BJ (cell line): ENCODE data around the gene PRKACA. TPM values are rescaled to one million over a fixed set of nuclear protein-coding genes. Genes with fewer than 3 reads are reported as not detected.

Source experiments
- CTCF ChIA-PET: fragments of 350-600 bp; formaldehyde crosslinking; extraction: SDS; loops from one replicate; lab custom pipeline; 2021; ENCODE audit warnings: antibody characterized with exemption, inconsistent platforms; lab: Yijun Ruan, JAX
- POLR2A ChIA-PET: fragments of 300-600 bp; sonication (Branson Sonifier 250); formaldehyde crosslinking; extraction: SDS; loops from one replicate; lab custom pipeline; 2021; ENCODE audit warnings: antibody characterized with exemption; lab: Charles Lee
- DNase-seq: peaks from one replicate; pipeline ENCODE4 v3.0.0-alpha.2; 2011; ENCODE audit warnings: low read depth
- H3K27me3 ChIP-seq: 2 replicates; pipeline ENCODE4 v1.6.0; 2011; ENCODE audit warnings: low read length; ENCODE audit not compliant: control insufficient read depth, insufficient read depth
- H3K36me3 ChIP-seq: 2 replicates; pipeline ENCODE4 v1.5.1; 2011; ENCODE audit warnings: low read length; ENCODE audit not compliant: control insufficient read depth, insufficient read depth
- H3K4me3 ChIP-seq: 2 replicates; pipeline ENCODE4 v1.5.1; 2011; ENCODE audit warnings: low read depth, mild to moderate bottlenecking, control low read depth, low read length
- polyA plus RNA-seq: library from polyadenylated mRNA; depleted of rRNA; stranded (reverse); fragments of >200 nt; gene quantifications from 2 replicates; pipeline ENCODE4 v1.2.3, GENCODE V29; 2011
- TF ChIP-seq, protein P1 (sequence below): IDR thresholded peaks from 2 replicates; pipeline ENCODE4 v1.5.1; 2011; ENCODE audit warnings: low read depth, mild to moderate bottlenecking, control low read depth, inconsistent platforms, low read length, moderate library complexity; ENCODE audit not compliant: insufficient read depth

Gene PRKACA
- polyA plus RNA-seq, 1 experiment, result 35.4 TPM

- CTCF ChIA-PET, result no interaction called here
- Histone ChIP-seq H3K4me3 (peak within 1 kb of the TSS; percentile 78), H3K36me3 (peaks cover 2% of the 10 kb centered on the region), H3K27me3 (no peaks in the 10 kb centered on the region)
- DNase-seq, result no peak
- TF ChIP-seq, protein P1, sequence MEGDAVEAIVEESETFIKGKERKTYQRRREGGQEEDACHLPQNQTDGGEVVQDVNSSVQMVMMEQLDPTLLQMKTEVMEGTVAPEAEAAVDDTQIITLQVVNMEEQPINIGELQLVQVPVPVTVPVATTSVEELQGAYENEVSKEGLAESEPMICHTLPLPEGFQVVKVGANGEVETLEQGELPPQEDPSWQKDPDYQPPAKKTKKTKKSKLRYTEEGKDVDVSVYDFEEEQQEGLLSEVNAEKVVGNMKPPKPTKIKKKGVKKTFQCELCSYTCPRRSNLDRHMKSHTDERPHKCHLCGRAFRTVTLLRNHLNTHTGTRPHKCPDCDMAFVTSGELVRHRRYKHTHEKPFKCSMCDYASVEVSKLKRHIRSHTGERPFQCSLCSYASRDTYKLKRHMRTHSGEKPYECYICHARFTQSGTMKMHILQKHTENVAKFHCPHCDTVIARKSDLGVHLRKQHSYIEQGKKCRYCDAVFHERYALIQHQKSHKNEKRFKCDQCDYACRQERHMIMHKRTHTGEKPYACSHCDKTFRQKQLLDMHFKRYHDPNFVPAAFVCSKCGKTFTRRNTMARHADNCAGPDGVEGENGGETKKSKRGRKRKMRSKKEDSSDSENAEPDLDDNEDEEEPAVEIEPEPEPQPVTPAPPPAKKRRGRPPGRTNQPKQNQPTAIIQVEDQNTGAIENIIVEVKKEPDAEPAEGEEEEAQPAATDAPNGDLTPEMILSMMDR, result no peak
- POLR2A ChIA-PET, result no interaction called here
Observed at GRCh38 chr19:14090509-14091080, 27.0 kb downstream of the PRKACA start, which contains the start of gene SAMD1. Gene SAMD1 (minus strand): TSS chr19:14090751.

DNA sequence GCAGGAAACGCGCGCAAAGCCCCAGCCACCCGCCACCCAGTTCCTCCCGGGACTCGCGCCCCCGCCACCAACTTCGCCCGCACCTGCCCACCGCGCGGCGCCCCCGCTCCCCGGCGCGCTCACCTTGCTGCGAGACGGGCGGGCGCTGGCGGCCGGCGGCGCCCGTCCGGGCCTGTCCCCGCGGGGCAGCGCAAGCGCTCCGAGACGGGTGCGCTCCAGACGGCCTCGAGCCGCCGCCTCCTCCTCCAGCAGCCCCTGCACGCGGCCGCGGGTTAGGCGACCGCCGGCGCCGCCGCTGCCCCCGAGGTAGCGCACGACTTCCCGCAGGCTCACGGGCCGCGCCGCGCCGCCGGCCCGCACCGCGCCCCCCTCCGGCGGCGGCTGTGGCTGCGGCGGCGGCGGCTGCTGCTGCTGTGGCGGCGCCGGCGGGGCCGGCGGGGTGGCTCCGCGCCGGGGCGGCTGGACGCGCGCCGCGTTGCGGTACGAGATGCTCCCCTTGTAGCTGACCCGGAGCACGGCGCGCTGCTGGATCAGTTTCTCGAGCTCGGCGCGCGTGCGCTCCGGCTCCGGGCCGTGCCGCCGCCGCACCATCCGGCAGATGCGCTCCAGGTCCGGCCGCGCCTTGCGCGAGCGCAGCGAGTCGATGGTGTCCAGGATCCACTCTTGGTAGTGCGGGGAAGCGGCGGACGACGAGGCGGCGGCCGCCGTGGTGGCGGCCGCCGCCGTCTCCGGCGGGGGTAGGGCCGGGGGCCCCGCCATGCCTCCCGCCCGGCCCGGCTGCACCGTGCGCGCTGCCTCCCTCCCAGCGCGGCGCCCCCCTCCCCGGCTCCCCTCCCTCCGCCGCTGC, 27.7 kb downstream of the PRKACA start:
- ChIA-PET POLR2A (interaction anchor here (0.5 kb wide), 1 partner anchor 139 kb away, joined by 6 read pairs; no protein-coding TSS in a partner anchor), CTCF (interaction anchor here (0.6 to 1.0 kb wide), 3 partner anchors 33 to 323 kb away, joined by 3 to 4 read pairs (median 3); partner anchors contain the start of gene ASF1B)
- peaks cover 2% of the 10 kb centered on the region for H3K36me3 ChIP-seq
- H3K4me3 ChIP-seq, result peak overlapping the region; percentile 78
- no peaks in the 10 kb centered on the region for H3K27me3 ChIP-seq
- TF ChIP-seq, protein P1, result no peak
- no peak for DNase-seq

GRCh38 chr19:14089412-14089661, 28.2 kb downstream of the PRKACA start:
- no peak for DNase-seq
- H3K4me3 ChIP-seq, result peak overlapping the region; percentile 78
- CTCF ChIA-PET, result interaction anchor here (0.9 to 1.0 kb wide), 2 partner anchors 32 to 47 kb away, joined by 3 to 4 read pairs; partner anchors contain the start of gene ASF1B
- TF ChIP-seq, protein P1, result 0 out of 2 replicates have a peak, but pooled peaks have one; percentile 11
- no peaks in the 10 kb centered on the region for H3K27me3 ChIP-seq
- POLR2A ChIA-PET, result no interaction called here
- H3K36me3 ChIP-seq, result peaks cover under 1% of the 10 kb centered on the region

GRCh38 chr19:14088634-14089411, 28.7 kb downstream of the PRKACA start:
- DNase-seq, result no peak
- TF ChIP-seq, protein P1, result no peak
- CTCF ChIA-PET, result interaction anchor here (0.9 to 1.9 kb wide), 3 partner anchors 15 to 48 kb away, joined by 3 to 10 read pairs (median 4); partner anchors contain the start of gene ASF1B
- Histone ChIP-seq H3K27me3 (no peaks in the 10 kb centered on the region), H3K36me3 (no peaks in the 10 kb centered on the region; the same call in none of the 2 replicates), H3K4me3 (peak overlapping the region; percentile 78; the same call in 1 of the 2 replicates)
- POLR2A ChIA-PET, result no interaction called here

GRCh38 chr19:14086098-14086497, 31.5 kb downstream of the PRKACA start:
- no peak for DNase-seq
- Histone ChIP-seq H3K4me3 (no peak overlapping the region), H3K27me3 (no peaks in the 10 kb centered on the region), H3K36me3 (no peaks in the 10 kb centered on the region; the same call in none of the 2 replicates)
- TF ChIP-seq, protein P1, result no peak
- POLR2A ChIA-PET, result no interaction called here
- CTCF ChIA-PET, result no interaction called here
